ENCODE measurements around the gene UNC5B. TPM values are rescaled to one million over a fixed set of nuclear protein-coding genes. Genes with fewer than 3 reads are reported as not detected.

Gene UNC5B
- total RNA-seq, 1 donor from 2014 or later = 13.1 TPM

DNA sequence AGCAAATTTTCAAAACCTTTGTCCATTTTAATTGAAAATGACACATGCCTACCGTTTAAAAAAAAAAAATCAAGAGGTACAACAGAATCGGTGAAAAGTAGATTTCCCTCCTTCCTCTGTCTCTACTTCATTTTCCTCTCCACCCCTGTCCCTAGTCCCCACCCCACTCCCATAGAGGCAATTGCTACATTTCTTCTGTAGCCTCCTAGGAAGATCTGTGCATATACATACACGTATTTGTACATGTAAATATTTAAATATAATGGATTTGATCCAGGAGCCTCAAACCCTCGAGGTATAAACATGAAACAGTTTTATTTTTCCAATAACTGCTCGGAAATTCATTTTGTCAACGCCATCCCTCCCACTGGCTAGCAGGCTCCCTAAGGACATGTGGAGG, 92.5 kb downstream of the UNC5B start:
- no peak overlapping the region for H3K27ac Mint-ChIP-seq (ENCODE audit: unreplicated experiment)
- H3K36me3 Mint-ChIP-seq (ENCODE audit: unreplicated experiment) = no peaks in the 10 kb centered on the region
- no peak for DNase-seq (ENCODE audit: extremely low spot score, unreplicated experiment)
- H3K4me1 Mint-ChIP-seq (ENCODE audit: unreplicated experiment) = no peaks in the 10 kb centered on the region
- TF ChIP-seq, protein P1, sequence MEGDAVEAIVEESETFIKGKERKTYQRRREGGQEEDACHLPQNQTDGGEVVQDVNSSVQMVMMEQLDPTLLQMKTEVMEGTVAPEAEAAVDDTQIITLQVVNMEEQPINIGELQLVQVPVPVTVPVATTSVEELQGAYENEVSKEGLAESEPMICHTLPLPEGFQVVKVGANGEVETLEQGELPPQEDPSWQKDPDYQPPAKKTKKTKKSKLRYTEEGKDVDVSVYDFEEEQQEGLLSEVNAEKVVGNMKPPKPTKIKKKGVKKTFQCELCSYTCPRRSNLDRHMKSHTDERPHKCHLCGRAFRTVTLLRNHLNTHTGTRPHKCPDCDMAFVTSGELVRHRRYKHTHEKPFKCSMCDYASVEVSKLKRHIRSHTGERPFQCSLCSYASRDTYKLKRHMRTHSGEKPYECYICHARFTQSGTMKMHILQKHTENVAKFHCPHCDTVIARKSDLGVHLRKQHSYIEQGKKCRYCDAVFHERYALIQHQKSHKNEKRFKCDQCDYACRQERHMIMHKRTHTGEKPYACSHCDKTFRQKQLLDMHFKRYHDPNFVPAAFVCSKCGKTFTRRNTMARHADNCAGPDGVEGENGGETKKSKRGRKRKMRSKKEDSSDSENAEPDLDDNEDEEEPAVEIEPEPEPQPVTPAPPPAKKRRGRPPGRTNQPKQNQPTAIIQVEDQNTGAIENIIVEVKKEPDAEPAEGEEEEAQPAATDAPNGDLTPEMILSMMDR (IDR thresholded peaks at IDR 0.05) = no peak
- H3K9me3 Mint-ChIP-seq (ENCODE audit: unreplicated experiment) = no peaks in the 10 kb centered on the region
- peaks cover 10% of the 10 kb centered on the region for H3K27me3 Mint-ChIP-seq (ENCODE audit: unreplicated experiment)
- H3K4me3 Mint-ChIP-seq (ENCODE audit: unreplicated experiment) = no peak overlapping the region

DNA sequence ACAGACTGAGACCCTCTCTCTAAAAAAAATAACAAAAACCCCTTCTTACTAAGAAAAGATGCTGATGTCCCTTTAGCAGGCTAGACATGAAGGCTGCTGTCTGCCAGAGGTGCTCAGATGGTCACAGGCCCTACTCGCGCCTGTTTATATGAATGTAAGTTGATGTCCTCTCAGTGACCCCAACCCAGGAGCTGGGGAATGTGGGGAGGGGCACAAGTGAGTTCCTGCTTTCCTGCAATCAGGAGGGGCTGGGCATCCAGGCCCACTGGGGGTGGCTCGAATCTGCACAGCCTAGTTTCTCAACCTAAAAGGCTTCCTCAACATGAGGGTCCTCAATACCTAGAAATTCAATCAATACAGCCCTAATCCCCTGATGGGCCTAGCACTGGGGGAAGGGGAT, 94.6 kb downstream of the UNC5B start:
- no peak overlapping the region for H3K4me3 Mint-ChIP-seq (ENCODE audit: unreplicated experiment)
- no peak overlapping the region for H3K27ac Mint-ChIP-seq (ENCODE audit: unreplicated experiment)
- TF ChIP-seq, protein P1 (IDR thresholded peaks at IDR 0.05) = no peak
- no peaks in the 10 kb centered on the region for H3K36me3 Mint-ChIP-seq (ENCODE audit: unreplicated experiment)
- no peaks in the 10 kb centered on the region for H3K9me3 Mint-ChIP-seq (ENCODE audit: unreplicated experiment)
- H3K4me1 Mint-ChIP-seq (ENCODE audit: unreplicated experiment) = no peaks in the 10 kb centered on the region
- peaks cover 24% of the 10 kb centered on the region for H3K27me3 Mint-ChIP-seq (ENCODE audit: unreplicated experiment)
- DNase-seq (ENCODE audit: extremely low spot score, unreplicated experiment) = no peak

DNA sequence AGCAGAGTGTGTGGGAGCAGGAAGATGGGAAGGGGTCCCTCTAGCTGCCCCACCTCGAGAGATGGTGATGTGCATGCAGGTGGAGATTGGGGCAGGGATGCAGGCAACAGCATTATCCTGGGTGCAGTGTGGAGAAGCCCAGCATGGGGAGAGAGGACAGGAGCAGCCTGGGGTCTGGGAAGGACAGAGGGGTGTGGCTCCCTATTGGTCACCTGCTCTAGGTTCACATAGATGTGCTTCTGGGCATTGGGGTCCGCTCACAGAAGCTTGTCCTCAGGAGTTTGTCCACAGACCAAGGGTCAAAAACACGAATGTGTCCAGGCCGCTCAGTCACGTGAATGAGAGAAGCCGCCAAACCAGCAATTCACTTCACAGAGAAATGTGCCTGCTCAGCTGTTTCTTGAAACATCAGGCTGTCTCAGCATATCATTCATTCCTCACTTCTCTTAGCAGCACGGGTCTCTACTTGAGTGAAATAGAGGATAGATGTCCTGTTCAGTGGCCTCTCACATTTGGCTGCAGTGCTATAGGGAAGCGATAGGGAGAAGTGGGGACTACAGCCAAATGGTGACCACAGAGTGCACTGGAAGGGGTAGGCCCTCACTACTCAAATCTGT, 95.2 kb downstream of the UNC5B start:
- TF ChIP-seq, protein P1 (IDR thresholded peaks at IDR 0.05) = no peak
- Mint-ChIP-seq H3K27ac (ENCODE audit: unreplicated experiment) (no peak overlapping the region), H3K9me3 (ENCODE audit: unreplicated experiment) (no peaks in the 10 kb centered on the region), H3K27me3 (ENCODE audit: unreplicated experiment) (peaks cover 26% of the 10 kb centered on the region), H3K4me1 (ENCODE audit: unreplicated experiment) (no peaks in the 10 kb centered on the region), H3K36me3 (ENCODE audit: unreplicated experiment) (no peaks in the 10 kb centered on the region), H3K4me3 (ENCODE audit: unreplicated experiment) (no peak overlapping the region)
- DNase-seq (ENCODE audit: extremely low spot score, unreplicated experiment) = no peak

DNA sequence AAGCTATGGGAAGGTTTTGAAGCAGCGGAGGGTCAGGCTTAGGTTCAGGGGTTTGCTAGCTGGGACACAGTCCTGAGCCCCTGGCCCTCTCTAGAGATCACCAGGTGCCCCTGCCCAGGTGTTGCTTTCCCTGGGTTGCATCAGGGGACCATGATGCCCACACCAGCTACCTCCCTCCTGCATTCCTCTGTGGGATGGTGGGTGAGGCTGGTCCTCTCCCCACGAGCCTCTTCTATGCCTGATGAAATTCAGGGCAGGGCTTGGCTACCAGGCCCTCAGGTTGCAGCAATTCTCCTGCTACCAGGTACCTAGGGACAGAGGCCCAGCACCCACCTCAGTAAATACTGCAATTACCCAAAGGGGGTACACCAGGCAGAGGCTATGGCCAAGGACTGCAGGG, 95.9 kb downstream of the UNC5B start:
- no peaks in the 10 kb centered on the region for H3K4me1 Mint-ChIP-seq (ENCODE audit: unreplicated experiment)
- no peaks in the 10 kb centered on the region for H3K36me3 Mint-ChIP-seq (ENCODE audit: unreplicated experiment)
- H3K4me3 Mint-ChIP-seq (ENCODE audit: unreplicated experiment) = no peak overlapping the region
- H3K9me3 Mint-ChIP-seq (ENCODE audit: unreplicated experiment) = no peaks in the 10 kb centered on the region
- H3K27ac Mint-ChIP-seq (ENCODE audit: unreplicated experiment) = no peak overlapping the region
- peaks cover 32% of the 10 kb centered on the region for H3K27me3 Mint-ChIP-seq (ENCODE audit: unreplicated experiment)
- TF ChIP-seq, protein P1 (IDR thresholded peaks at IDR 0.05) = no peak
- no peak for DNase-seq (ENCODE audit: extremely low spot score, unreplicated experiment)

DNA sequence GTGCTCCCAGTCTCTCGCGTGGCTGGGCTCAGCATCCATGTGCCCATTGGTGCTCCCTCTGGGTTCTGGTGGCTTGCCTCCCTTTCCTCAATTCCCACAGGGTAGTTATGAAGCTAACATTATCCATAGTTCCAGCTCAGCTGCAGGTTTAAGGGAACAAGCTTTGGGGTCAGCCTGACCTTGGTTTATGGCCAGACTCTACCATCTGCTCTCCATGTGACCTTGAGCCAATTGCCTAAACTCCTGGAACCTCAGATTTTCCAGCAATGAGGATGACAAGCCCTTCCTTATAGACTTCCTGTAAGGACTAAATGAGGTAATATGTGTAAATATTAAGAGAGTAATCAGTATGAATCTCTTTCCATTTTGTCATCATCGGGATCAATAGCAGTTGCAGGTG, 96.6 kb downstream of the UNC5B start:
- Mint-ChIP-seq H3K27me3 (ENCODE audit: unreplicated experiment) (peaks cover 37% of the 10 kb centered on the region), H3K4me1 (ENCODE audit: unreplicated experiment) (no peaks in the 10 kb centered on the region), H3K9me3 (ENCODE audit: unreplicated experiment) (no peaks in the 10 kb centered on the region), H3K36me3 (ENCODE audit: unreplicated experiment) (no peaks in the 10 kb centered on the region), H3K4me3 (ENCODE audit: unreplicated experiment) (no peak overlapping the region), H3K27ac (ENCODE audit: unreplicated experiment) (no peak overlapping the region)
- no peak for DNase-seq (ENCODE audit: extremely low spot score, unreplicated experiment)
- TF ChIP-seq, protein P1 (IDR thresholded peaks at IDR 0.05) = no peak
